ENCODE data around the gene CACNA1C. TPM values are rescaled to one million over a fixed set of nuclear protein-coding genes. Genes with fewer than 3 reads are reported as not detected.

Gene CACNA1C
- total RNA-seq, 1 donor from 2014 or later: 6.5 TPM

DNA sequence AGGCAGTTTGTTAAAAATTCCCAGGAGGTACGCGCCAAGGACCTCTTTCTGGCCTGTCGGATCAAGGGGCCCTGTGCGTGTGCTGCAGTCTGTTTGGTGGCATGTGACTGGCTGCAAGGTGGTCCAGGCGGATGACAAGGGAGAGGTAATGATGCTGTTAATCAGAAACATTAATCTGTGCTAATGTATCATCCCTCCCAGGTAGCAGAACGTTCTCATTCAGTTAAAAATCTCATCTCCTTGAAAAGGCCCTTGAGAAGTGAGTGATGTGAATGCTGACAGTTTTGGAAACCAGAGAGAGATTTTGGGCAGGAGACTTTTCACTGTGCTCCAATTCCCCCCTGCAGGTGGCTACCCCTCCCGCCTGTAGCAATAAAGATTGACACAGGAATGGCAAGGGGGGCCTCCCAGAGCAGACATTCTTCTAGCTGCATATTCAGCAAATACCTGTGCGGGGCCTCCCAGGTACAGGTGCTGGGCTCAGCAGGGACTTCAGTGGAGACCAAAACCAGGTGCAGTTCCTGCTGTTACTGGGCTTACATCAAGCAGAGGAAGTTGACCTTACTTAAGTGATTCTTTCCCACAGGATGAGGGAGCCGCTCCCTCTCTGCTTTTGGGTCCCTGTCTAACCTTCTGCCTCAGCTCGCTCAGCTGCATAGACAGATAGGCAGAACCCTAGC is 364.8 kb downstream of the CACNA1C start:
- peak; percentile 16 for DNase-seq

DNA sequence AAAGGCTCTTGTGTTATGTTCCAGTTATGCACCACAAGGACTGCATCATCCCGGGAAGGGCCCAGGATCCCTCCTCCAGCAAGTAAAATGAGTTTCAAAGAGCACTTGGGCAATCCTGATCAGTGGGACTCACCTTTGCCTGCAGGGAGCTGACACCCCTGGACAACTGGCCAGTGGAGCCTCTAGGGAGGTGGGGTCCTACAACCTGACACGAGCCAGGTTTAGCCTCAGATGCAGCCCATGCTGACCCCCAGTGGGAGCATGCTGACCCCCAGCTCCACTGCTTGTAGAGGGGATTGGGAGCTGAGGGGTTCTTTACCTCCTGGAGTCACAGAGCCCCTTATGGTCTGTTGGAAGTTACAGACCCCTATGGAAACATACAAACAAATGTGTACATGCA is 365.8 kb downstream of the CACNA1C start:
- no peak for DNase-seq

DNA sequence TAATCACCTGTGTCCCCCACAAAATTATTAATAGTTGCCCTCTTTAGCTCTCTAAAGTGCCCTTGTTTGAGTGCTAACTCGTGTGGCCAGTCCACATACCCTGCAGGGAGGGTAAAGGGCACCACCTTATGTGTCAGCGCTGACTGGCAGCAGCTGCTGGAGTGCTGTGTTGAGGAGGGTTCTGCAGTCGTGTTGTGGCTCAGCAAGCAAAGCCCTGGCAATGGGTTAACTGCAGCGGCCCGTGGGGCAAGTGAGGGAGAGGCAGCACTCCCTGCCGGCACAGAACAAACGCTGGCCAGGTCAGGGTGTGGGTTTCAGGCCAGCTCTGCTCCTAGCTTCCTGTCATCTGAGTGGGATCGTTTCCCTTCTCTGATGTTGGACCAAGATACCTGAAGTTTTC is 369.8 kb downstream of the CACNA1C start:
- DNase-seq: no peak

DNA sequence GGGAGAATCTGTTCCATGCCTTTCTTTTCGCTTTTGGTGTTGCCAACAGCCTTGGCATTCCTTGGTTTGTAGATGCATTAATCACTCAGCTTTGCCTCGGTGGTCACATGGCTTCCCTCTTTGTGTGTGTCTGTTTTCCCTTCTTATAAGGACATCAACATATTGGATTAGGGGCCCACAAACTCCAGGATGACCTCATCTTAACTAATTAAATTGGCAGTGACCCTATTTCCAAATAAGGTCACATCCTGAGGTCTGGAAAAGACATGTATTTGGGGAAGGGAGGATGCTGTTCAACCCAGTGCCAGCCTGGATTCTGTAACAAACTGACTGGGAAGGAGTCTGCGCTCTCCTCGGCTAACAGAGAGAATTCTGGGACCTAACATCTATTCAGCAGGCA is 376.2 kb downstream of the CACNA1C start:
- DNase-seq: no peak

DNA sequence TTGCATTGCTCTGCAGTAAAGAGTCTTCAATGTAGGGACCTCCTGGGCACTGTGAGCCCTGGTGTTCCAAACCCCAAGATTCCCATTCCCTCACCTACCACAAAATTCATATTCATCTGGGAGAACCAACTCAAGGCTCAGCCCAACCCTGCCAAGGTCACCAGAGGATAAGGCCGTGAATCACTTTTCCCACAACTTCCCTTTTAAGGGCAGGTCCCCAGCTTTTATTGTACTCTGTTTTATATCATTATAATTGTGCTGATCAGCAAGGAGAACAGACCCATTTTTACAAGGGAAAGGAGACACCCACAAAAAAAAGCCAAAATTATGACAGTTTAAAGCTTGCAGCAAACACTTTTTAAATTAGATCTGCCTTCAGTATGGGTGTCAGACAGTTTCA is 379.0 kb downstream of the CACNA1C start:
- no peak for DNase-seq

DNA sequence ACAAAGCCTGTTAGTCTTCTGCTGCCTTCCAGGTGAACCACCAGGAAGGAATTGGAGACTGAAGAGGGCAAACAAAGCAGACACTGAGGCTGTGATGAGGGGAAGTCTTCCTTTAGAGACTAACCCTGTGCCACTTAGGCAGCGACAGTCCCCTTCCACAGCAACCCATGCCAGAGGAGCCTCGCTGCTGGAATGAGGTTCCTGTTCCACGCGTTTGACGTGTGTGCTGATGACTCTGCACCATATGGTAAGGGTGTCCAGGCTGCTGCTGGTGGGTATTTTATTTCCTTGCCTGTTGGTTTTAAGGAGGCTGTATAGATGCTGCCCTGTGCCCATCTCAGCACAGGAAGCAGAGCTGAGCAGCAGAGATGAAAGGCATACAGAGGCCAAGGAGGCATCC is 380.1 kb downstream of the CACNA1C start:
- DNase-seq: no peak

DNA sequence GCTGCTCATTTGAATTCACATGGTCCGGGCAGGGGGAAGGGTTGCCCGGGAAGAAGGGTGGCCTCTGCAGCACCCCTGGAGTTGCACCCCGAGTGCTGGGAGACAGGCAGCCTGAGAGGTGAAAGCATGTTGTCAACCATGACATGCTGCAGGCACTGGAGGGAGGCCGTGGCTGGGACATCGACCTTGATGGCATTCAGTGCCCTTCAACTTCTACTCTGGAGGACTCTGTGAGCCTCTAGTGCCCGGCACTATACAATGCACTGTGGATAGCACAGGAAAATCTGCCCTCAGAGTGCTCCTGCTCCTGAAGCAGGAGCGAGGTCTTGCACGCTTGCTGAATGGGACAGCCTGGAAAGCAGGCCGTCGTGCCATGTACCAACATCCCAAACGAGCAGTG is 382.7 kb downstream of the CACNA1C start:
- no peak for DNase-seq

DNA sequence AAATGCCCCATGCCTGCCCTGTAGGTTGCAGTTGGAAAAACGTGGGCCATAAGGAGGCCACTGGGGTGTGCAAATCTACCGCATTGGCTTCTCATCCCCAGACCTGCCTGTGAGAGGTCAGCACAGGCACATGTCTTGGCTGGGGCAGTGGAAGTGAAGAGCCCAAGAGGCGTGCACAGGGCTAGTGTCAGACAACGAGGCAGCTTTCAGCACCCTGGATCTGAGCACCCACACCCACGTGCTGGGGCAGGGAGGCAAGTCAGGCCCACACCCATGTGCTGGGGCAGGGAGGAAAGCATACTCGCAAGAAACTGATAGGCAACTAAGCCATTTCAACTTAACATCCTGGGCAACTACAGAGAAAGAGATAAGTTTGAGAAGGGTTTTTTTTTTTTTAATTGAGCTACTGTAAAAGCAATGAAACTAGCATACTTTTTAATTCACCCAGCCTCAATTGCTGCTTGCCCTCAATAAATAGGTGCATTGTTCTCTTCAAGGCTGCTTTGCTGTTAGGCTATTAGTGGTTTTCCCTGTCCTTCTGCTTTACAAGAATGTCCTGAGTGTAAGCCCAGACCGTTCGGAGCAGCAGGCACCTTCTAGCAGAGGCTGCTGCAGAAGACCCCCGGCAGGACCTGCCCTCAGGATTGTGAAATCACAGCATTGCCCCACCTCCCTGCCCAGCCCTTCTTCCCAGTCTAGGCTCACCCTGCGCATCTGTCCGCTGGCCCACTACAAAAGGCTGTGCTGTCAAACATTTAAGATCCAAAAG is 386.7 kb downstream of the CACNA1C start:
- no peak for DNase-seq

DNA sequence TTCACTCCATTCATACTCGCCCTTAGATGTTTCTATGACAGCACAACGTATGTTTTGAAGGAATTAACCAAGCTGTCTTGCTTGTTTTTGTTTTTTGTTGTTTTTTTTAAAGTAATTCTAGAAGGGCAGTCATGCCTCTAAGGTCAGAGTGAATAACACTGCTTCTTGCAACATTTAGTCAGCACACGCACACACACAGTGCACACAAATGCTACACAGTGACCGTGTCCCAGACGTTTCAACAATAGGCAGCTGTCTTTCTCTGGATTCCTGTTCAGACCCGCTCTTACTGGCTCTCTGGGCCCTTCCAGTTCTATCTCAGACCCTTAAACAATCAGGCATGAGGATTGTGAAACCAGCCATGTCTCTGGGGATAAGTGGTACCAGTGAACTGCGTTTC is 391.0 kb downstream of the CACNA1C start:
- DNase-seq: no peak

DNA sequence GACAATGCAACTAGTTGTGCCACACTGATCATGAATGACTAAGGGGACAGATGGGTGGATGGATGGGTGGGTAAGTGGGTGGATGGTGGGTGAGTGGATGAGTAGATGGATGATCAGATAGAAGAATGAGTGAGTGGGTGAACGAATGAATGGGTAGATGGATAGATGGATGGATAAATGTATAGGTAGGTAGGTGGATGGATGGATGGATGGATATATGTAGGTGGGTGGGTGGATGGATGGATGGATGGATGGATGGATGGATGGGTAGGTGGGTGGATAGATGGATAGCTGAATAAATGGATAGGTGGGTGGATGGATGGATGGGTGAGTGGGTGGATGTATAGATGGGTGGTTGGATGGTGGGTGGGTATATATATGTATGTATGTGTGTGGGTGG is 393.2 kb downstream of the CACNA1C start:
- DNase-seq: no peak

DNA sequence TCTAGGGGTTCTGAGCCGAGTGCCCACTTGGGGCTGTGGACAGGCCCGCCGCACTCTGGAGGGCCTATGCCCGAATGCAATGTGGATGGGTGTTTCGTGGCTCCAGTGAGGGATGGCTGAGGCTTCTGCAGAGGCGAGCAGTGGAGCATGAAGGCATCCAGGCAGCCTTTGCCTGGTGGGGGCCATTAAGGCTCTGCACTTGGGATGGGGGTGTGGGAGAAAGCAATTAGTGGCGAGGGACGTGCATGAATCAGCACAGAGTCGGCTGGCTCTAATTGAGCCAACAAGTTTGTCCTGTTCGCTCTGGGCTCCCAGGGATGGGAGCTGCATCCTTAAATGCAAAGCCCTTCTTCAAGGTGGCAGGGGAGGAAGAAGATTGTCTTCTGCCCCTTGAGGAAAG is 395.1 kb downstream of the CACNA1C start:
- no peak for DNase-seq

DNA sequence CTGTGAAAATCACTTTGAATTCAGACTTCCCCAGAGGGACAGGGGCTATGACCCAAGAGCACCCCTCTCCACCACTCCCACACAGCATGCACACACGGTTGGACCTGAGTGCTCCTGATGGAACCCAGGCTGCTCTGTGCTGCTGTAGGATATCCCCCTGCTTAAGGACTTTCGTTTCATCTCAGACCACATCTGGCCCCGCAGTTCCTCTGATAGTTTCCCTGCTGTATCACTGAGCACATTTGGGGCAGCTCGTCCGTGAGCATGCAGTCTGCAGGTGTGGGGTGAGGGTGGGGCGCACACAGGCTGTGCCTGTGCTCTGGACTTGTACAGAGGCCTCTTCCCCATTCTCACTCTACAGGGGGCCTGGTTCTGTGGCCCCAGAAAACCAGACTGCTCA is 396.8 kb downstream of the CACNA1C start:
- DNase-seq: no peak

DNA sequence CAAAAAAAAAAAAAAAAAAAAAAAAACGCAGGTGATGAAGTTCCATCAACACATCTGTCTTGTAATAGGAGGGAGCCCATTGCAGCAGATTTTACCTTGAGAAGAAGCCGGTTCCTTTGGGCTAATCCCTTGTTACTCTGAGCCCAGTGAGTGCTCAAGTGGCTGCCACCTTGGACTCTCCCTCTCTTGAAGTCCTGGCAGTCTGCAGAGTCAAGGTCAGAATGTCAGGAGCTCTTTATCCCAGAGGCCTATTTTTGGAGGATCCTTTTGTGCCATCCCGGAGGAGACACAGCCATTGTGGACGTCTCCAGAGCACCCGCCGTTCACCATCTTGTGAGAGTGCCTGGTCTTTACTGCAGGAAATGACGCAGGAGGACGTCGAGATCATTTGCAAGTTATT is 397.8 kb downstream of the CACNA1C start:
- DNase-seq: no peak

DNA sequence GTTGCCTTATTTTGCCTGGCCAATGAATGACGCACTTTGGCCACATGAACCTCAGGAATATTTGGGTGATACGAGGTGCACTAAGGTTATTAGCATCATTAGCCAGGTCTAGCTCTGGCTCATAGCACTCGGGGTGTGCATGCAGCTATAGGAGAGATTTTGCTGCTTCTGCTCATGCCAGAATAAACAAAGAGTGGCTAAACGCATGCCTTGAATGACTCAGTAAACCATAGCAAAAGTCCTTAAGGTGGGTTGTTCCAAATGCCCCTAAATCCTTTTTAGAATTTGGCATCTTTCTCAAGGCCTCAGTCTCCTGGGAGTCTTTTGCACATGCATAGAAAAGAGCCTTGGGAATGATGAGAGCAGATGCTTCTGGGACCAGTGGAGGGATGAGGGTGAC is 398.2 kb downstream of the CACNA1C start:
- DNase-seq: no peak

DNA sequence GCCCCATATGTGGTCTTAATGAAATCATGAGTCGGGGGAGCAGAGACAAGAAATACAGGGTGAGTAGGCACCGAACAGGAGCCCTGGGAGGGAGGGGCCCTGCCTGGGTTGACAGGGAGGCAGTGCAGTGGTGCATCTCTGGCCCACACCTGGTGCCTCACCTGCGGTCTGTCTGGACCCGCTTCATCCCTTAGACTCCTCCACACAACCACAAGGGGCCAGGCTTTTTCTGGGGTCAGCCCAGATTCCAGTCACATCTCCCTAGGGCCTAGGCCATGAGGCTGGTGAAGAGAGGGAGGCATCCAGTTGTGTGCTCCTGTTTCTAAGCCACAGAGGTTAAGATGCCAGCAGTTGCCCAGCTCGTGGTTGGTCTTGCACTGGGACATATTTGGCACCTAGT is 398.7 kb downstream of the CACNA1C start:
- no peak for DNase-seq

DNA sequence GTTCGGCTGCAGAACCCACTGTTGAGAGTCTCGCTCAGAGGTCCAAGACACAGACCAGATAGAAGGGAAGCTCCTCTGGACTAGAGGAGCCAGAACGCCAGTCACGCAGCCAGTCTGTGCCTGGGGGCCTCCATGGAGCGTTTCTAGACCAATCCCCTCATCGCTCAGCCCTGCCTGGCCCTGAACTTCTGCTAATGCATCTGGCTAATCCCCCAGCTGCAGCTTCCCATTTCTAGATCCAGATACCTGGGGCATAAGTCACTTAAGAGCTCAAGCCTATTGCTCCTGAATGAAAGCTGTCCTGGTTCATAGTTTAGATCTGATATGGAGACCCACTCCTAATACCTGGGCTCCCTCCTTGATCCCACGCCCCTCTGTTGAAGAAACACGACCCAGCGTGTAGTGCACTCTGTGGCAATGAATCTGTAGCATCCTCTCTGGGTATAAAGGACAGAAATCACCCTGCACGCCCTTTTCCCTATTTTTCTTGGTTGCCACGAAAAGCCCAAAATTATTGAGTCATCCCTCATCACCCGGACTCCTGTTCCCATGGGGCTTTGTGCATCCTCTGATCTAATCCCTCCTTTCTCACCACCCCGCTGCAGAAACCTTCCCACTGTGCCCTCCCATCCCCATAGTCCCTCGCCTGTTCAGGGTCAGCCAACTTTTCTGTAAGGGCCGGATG is 400.4 kb downstream of the CACNA1C start:
- no peak for DNase-seq

DNA sequence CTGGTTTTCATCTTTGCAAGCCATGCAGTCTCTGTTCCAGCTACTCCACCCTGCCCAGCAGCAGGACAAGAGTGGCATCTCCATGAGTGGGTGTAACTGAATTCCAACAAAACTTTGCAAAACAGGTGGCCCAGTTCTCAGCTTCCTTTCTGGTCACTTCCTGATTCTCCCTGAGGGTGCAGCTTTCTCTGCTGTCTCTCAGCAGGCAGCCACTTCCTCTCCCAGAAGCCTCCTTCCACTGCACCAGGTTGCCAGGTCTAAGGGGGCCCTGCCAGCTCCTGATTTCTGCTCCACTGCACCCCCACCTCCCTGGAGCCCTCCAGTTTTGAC is 400.9 kb downstream of the CACNA1C start:
- no peak for DNase-seq

DNA sequence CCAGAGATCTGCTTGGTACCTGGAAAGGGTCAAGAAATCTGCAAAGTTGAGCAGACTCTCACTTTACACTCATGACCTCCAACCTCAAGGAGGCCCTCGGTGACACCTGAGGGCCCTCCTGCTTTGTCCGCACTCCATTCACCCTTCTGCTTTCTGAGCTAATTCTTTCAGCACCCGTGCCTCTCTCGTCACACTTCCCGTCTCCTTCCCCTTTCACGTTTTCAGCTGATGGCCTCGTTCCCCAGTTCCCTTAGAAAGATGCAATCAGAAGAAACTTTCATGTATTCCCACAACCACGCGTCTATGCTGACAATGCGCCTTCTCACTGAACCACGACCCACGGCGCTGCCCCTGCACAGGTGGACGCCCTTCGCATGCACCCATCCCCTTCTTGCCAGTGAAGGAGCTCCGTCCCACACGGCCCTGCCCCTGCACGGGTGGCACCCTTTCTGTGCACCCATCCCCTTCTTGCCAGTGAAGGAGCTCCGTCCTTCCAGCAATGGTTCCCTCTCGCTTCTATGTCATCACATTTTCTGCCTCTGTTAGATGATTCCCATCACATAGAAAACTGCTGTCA is 401.9 kb downstream of the CACNA1C start:
- no peak for DNase-seq

DNA sequence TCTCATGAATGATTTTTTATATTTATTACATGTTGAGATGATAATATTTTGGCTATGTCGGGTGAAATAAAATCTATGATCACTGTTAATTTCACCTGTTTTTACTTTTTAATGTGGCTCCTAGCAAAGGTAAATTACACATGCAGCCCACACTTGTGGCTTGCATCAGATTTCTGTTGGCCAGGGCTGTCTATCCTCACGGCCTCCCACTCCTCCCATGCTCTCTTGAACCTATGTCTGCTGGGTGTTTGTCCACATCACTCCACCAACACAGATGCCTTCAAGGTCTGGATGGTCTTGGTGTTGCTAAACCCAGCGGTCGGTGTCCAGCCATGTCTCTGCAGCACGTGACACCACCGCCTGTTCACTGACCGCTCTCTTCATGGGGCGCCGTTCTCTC is 402.6 kb downstream of the CACNA1C start:
- DNase-seq: no peak

DNA sequence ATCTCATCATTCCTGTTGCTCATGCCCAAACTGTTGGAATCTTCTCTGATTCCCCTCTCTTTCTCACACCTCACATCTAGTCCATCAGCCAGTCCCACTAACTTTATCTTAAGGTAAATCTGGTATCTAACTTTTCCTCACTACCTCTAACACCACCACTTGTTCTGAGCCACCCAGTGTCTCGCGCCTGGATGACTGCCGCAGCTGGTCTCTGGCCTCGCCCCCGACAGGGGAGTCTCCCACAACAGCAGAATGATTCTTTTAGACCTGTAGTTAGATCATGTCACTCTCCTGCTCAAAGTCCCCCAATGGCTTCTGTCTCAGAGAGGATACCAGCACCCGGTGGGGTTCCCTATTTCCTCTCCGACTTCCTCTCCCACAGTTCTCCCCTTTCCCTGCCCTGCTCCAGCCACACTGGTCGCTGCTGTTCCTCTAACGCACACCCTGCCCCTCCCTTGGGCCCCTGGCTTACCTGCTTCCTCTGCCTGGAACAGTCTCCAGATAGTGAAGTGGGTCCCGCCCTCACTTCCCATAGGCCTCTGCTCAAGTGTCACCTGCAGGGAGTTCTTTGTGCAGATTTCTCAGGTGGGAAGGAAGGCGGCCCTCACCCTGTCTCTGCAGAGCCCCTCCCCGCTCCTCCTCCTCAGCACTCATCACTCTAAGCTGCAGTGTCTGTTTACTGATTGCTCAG is 403.5 kb downstream of the CACNA1C start:
- DNase-seq: no peak

DNA sequence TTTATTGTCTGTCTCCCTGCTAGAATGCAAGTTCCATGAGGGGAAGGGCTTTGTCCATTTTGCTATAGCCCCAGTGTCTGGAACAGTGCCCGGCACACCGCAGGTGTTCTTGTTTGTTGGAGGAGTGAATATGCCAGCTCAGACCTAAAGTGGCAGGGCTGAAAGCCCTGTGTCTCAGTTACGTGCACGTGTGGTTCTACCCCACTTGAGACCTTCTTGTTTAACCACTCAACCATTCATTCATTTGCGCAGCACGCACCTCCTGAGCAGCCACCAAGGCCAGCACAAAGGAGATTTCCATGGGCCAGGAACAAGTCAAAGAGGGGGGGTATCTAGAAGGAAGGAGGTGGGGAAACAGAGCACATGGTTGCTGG is 404.0 kb downstream of the CACNA1C start:
- DNase-seq: no peak

DNA sequence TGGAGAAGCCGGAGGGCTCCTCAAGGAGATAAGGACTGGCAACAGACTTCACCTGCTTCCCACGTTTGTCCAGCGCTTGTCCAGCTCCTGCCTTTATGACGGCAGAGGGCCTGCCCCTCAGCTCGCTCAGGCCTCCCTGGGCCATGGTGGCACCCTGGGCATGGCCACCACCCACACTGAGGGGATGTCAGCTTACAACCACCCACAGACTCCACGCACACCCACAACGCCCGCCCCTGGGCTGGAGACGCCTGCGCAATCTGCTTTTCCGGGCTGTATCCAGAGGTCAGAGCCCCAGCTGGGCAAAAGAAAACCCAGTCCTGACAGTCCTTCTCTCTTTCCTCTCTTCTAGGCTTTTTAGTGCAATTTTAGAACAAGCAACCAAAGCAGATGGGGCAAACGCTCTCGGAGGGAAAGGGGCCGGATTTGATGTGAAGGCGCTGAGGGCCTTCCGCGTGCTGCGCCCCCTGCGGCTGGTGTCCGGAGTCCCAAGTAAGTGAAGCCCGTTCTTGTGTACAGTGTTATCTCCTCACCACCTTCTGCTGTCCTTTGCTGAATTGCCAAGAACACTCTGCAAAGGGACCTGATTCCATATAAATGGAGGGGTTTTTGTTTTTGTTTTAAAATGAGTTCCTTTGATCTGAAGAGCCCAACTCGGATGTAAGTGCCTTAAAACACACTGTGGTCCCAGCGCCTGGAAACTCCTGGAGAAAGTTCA is 404.6 kb downstream of the CACNA1C start:
- DNase-seq: no peak

All from tongue (tissue), 2 donors.